ENCODE measurements around the gene LDHAL6B.

LDHAL6B gene

GRCh38 chr15:59218710-59219109 lies 12.1 kb downstream of the LDHAL6B start:
- DNase-seq (ENCODE audit: low read depth), result no peak

DNA sequence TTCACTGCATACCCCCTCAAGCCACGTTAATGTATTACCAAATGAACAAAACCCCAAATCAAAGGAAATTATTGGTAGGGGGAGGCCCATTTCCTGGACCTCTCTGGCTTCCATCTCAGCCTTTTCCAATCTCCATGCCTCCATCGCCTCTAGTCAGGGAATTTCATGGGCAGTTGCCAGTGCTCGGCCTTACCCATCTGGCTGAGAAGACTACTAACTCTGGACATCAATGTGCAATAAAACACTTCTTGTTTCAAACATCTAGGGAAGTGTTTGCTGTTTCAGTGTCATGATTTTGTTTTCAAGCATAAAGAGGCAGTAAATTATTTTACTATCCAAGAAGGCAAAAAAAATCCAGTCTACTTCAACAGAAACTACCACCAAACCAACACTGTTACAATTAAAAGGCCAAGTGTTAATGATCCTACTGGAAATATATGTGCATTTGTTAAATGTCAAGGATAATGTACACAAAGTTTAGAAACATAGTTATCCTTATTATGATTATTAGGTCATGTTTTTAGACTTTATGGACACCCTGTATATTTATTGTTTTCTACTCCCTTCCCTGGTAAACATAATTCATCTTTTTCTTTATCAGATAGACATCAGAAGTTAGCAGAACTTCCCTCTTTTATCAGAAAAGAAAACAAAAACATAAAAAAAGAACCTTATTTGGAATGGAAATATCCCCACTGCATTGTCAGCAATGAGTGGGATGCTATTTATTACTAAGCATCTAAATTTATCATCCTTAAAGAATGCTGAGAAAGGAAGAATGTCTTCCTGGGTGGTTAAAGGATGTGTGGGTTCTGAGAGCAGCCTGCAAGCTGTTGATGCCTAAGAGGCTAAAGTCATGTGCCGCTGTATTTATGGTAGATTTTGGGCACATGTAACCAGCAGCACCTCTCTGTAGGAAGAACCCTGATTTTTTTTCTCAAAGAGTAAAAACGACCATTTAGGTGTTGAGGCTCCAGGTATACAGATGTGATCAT lies 15.2 kb downstream of the LDHAL6B start:
- DNase-seq (ENCODE audit: low read depth), result peak; percentile 65

DNA sequence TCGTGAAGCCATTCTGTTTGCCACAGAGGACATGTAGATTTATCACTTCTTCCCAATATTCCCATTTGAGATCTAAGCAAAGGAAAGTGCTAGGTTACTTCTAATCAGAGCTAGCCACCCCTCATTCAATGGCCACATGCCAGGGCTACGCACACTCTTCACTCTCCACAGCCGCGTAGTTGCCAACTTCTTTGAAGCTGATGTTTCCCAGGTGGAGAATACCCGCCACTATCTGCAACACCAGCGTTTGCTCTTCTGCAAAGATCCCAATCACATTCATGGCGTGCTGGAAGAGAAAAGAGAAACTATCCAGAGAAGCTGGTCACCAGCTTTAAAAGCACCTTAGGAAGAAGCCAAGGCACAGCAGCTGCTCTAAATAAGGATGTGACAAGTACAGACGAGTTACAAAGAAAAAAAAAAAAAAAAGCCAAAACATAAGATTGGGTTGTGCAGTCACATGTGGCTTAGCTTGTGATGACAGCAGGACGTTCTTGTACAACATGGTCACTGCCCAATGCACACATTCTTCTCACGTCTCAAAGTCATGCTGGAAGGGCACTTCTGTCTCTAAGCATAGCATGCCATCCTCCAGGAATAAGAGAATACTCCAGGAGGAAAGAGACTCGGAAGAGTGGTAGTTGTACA lies 16.4 kb downstream of the LDHAL6B start:
- no peak for DNase-seq (ENCODE audit: low read depth)

GRCh38 chr15:59223736-59224135 lies 17.1 kb downstream of the LDHAL6B start:
- DNase-seq (ENCODE audit: low read depth), result no peak

GRCh38 chr15:59224474-59224873 lies 17.8 kb downstream of the LDHAL6B start:
- DNase-seq (ENCODE audit: low read depth), result no peak

DNA sequence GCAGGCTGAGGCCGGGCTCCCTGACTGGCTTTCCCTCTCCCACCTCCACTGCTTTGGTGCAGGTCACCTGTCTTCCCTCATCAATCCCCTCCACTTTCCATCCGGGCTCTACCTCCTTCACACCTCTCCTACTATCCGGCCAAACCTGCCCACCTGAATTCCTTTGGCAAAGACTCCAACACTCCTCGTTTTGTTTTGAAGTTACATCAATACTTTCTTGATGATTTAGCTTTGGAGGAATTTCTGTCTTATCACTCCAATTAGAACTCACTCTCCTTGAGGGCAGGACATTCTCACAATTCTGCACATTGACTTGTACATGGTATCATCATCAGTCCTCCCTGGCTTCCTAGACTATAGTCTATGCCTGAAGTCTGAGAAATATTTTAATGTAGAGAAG lies 20.4 kb downstream of the LDHAL6B start:
- DNase-seq (ENCODE audit: low read depth), result no peak

DNA sequence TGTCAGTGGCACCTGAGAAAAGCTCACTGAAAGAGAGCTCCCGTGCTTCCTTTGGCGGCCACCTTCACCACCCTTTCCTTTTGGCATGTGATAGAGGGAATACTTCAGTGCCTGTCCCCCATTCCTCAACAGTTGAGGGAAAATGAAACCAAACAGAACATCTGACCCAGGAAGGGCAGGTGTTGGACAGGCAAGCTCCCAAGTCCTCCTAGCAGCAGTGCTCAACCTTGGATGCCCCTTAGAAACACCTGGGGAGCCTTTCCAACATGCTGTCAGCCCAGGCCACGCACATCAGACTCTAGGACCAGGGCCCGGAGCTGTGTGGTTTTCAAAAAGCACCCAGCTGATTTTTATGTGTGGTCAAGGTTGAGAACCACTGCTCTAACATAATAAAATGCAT lies 22.4 kb downstream of the LDHAL6B start:
- DNase-seq (ENCODE audit: low read depth), result no peak

- DNase-seq (ENCODE audit: low read depth), result no peak
These were observed 22.8 kb downstream of the LDHAL6B start for GRCh38 chr15:59229453-59229852.

DNA sequence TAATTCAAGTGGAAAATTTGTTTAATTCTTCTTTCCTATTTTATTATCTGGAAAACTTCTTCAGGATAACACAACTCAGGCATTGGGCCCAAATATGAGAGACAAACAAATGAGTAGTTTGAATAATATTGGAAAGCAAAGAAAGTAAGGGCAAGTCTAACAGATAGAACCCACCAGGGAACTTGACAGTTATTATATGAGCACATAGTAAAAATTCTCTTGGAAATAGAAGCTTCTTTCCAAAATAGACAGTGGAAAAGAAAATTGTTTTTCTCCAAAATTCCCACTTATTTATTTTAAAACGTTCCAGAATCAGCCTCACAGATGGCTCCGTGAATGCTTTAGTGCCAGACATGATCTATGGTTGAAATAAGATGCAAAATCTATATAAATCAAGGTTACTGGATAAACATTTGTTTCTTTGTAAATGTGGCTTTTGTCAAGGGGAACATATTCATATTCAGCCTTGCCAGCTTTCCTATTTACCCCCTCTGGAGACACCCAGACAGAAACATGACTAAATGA lies 23.9 kb downstream of the LDHAL6B start:
- DNase-seq (ENCODE audit: low read depth), result no peak

- DNase-seq (ENCODE audit: low read depth), result peak; percentile 92
These were observed 25.8 kb downstream of the LDHAL6B start for GRCh38 chr15:59232476-59232875.

- no peak for DNase-seq (ENCODE audit: low read depth)
These were observed 29.8 kb downstream of the LDHAL6B start for GRCh38 chr15:59236394-59236793.

DNA sequence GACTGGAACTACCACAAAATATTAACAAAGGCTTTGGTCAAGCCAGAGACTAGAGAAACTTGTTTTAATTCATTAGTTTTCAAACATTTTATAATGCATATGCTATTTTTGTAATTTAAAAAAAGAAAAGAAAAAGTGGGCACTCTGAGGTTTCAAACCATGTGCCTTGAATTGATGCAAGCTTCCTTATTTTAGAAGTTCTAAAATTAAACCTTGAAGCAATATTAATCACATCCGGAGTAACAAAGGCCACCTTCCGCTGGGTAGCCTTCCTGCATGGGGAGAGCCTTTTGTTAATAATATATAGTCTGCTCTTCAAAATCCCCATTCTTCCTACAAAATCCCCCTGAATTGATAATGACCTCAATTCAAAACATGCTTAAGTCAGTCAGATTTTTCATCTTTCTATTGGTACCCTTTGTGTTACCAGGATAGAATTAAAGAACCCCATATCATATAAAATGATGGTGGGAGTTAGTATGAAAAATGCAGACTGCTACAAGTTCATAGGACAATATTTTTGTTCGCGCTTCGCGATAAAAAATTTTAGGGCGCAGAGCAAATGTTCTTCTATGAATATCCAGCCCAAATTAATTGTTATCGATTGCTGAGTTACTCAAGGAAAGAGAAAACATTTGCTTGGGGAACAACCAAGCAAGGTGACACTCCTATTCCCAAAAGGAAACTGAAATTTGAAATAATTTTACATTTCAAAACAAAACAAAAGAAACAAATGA lies 30.6 kb downstream of the LDHAL6B start:
- no peak for DNase-seq (ENCODE audit: low read depth)

GRCh38 chr15:59237924-59238331 lies 31.3 kb downstream of the LDHAL6B start:
- no peak for DNase-seq (ENCODE audit: low read depth)

DNA sequence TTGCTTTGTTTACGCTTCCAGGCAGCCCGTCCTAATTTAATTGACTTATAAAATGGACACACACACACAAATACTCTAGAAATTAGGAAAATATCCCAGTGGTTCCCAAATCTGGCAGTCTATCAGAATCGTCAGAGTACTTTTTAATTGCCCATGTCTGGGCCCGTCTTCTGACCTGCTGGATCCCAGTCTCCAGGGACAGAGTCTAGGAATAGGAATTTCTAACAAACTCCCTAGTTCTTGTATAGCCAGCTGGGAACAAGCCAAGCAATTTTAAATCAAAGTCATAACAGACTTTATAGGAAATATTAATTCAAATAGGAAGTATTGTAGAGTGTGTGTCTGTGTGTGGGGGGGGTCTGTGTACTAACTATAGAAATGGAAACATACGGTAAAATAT lies 33.4 kb downstream of the LDHAL6B start:
- DNase-seq (ENCODE audit: low read depth), result no peak

DNA sequence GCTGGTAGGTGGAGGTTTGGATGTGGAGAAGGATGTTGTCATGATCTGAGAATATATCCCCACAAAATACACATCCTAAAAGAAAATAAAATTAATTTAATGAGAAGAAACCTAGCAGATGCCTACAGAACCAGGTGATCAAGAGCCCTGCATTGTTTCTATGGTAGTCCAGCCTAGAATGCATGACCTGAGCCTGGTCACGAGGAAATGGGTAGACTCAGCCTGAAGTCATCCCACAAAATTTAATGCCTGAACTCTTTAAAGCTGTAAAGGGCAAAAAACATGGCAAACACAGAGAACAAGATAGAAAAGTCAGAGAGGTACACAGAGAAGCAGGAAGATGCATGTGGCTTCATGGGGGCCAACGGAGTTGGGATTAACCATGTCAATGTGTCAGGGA lies 36.0 kb downstream of the LDHAL6B start:
- no peak for DNase-seq (ENCODE audit: low read depth)

GRCh38 chr15:59243622-59244021 lies 37.0 kb downstream of the LDHAL6B start:
- DNase-seq (ENCODE audit: low read depth), result no peak

DNA sequence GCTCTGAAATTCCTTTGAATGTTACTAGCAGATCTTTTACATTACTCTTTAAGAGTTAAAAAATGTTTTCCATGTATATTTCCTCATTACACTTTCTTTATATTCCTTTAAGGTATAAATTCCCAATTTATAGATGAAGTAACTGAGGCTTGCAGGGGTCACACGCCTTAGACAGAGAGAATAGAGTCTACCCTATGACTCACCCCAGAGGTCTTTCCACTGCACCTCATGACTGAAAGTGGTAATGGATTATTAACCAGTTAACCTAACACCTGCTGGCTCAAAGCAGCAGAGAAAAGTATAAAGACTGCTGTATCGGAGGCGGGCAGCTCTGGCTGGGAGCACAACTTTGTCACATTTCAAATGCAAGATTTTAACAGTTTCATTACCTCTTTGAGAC lies 37.7 kb downstream of the LDHAL6B start:
- DNase-seq (ENCODE audit: low read depth), result no peak

DNA sequence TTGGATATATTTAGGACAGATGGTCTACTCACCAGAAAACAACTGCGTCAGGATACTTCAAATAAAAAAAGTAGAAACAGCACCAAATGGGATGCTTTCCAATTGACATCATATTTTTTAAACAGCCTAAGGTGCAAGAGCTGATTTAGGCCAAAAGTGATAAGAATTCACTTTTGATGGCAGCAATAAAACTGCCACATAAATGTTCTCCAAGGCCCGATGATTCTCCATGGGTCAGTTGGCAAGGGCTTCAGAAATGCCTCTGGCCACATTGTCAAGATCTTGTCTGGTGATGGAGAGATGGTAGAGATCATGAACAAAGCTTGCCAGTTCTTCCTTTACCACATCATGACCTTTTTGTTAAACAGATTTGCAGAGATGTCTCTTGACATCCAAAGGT lies 38.9 kb downstream of the LDHAL6B start:
- no peak for DNase-seq (ENCODE audit: low read depth)

DNA sequence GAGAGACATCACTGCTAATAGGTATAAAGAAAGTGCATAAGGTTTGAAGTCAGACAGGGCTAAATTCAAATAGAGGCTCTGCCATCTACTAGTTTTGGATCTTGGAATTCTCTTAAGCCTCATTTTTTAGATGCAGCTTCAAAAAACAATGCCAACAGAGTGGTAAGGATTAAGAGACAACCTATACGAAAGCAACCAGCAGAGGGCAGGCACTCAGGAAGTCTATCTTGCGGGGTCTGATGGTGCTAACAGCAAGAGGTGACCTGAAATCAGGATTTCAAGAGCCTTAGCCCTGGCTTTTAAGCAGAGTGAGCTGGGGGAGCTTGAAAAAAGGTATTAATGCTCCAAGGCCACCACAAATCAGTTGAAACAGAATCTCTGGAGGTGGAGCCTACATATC lies 40.7 kb downstream of the LDHAL6B start:
- peak; percentile 52 for DNase-seq (ENCODE audit: low read depth)

DNA sequence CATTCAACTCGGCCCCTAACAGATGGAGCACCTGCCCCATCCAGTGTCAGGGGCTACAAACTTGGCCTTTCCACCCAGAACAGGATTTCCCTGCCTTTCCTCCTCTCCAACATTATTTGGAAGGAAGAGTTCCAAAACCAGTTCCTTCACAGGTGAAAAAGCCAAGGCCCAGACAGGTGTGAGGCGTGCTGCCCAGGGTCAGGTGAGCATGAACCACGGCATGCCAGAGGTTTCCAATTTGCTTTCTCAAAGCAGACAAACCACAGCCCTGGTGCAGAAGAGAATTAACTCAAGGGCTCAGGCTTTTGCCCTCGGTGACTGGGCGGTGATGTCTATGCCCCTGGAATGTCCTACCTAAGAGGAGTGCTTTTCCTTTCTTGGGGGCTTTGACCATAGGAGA lies 43.2 kb downstream of the LDHAL6B start:
- no peak for DNase-seq (ENCODE audit: low read depth)

DNA sequence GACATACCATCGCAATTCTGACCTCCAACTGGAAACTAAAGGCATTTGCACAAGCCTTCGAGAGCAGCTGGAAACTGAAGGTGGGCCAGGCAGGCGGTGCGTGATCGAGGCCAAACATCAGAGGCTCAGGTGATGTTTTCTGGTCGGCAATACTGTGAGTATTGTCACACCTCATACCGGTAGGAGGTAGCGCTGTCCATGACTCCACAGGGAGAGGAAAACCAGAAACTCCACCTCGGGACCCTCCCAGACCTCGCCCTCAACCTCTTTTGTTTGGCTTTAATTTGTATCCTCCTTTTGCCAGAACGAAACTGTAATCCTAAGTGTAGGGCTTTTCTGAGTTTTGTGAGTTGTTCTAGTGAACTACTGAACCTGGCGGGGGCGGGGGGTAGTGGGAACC lies 43.6 kb downstream of the LDHAL6B start:
- no peak for DNase-seq (ENCODE audit: low read depth)

Measured in stromal cell of bone marrow (primary cell).